Hair follicle dermal papilla cell (primary cell): ENCODE measurements around the gene ZNF594. TPM values are rescaled to one million over a fixed set of nuclear protein-coding genes. Genes with fewer than 3 reads are reported as not detected.

Experiments used
- total RNA-seq: library from RNA; depleted of rRNA; stranded (reverse); fragments of >200 nt; gene quantifications from 2 replicates; pipeline ENCODE4 v1.2.3, GENCODE V29; 2012

The ZNF594 gene
- 7.5 and 9.6 TPM in 2 replicates for total RNA-seq

DNA sequence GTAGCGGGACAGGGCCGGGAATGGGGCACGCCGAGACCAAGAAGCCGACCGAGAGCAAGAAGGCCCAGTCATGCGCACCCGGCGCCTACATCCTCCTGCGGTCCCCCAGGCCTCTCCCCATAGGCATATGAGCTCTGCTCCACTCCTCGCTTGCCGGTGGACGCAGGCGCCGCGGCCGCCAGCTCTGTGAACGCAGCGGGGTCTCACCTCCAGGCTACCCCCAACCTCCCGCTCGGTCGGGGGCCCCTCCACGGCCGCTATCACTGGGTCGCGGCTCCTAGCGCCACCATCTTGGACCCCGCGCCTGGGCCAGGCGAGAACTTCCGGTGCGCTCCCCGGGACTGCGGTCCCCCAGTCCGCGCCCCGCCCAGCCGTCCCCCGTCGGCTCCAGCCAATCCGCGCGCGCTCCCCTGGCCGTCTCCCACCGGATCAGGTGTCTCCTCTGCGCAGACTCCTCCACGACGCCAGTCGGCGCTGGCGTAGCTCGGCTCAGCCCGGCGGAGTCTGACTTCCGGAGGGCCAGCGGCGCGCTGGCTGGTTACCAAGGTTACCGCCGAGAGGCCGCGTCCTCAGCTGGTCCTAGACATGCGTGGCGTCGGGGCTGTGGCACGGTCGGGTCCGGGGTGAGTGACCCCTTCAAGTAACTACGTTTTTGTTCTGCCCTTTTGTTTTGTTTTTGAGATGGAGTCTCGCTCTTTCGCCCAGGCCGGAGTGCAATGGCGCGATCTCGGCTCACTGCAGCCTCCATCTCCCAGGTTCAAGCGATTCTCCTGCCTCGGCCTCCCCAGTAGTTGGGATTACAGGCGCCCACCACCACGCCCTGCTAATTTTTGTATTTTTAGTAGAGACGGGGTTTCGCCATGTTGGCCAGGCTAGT is at the start of gene ZNF594:
Gene ZNF594, minus strand, starts transcription at position 328 of the 877 bp plus-strand sequence. CDS start 7,612 bp downstream, outside the sequence.

DNA sequence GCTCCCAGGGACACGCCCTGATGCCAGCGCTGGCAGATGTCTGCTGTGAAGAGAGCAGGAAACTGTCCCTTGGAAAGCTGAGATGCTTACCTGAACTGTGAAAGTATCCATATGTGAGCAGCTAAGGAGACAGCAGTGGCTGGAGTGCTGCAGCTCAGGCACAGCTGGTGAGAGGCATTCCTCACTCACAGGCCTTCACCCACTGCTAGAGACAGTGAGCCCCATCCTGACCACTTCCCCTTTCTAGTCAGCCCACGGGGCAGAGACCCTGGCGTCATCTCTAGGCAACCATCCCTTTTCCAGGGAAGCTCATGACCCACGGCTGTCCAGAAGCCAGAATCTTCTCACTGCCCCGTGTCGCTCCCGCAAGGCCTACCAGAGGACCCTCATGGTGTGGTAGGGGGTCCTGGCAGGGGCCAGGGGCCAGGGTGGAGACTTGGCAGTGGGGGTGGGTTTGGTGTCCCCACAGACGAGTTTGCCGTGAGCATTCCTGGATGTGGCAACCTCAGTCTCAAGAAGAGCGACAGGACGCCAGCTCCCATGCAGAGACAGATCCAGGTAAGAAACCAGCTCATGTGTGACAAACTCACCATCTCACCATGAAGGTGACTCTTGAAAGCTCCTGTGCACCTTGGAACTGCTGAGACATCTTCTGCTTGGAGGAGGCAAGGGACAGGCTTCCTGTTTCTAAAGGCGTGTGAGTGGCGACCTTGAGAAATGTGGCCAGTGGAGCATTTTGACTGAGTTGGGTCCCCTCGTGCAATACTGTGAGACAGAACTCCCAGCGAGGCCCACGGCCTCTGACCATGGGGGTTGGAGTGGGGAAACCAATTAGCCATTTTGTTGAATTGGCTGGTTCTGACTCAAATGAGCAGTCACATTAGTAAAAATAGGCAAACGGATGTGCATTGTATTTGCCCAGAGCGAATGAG is 43.2 kb upstream of the ZNF594 start, which contains the start of gene SCIMP:
Gene SCIMP, minus strand, starts transcription at position 216 of the 932 bp plus-strand sequence. Its CDS starts 105 bp downstream, at position 111.

Other genes starting within 250 kb of the ZNF594 start
- 321 and 412 TPM in 2 replicates for gene PFN1, start 243.3 kb downstream of the ZNF594 start, total RNA-seq
- 0.81 and 3.6 TPM in 2 replicates for gene ENO3, start 240.7 kb downstream of the ZNF594 start, total RNA-seq
- gene SPAG7, start 224.1 kb downstream of the ZNF594 start, total RNA-seq, result 23.6 and 30.2 TPM in 2 replicates
- 12.3 and 17.7 TPM in 2 replicates for gene CAMTA2, start 204.2 kb downstream of the ZNF594 start, total RNA-seq
- gene INCA1, start 194.3 kb downstream of the ZNF594 start, total RNA-seq, result 0.32 and 0.85 TPM in 2 replicates
- 62.3 and 82.3 TPM in 2 replicates for gene KIF1C, start 193.9 kb downstream of the ZNF594 start, total RNA-seq
- gene SLC52A1, start 156.4 kb downstream of the ZNF594 start, total RNA-seq, result 0.32 and 0.36 TPM in 2 replicates
- gene ZFP3, start 113.4 kb downstream of the ZNF594 start, total RNA-seq, result 2.7 and 3.1 TPM in 2 replicates
- 4.2 and 4.3 TPM in 2 replicates for gene ZNF232, start 80.0 kb downstream of the ZNF594 start, total RNA-seq
- not detected in 2 replicates for gene USP6, start 75.8 kb downstream of the ZNF594 start, total RNA-seq
- not detected in 2 replicates for gene SCIMP, start 43.0 kb upstream of the ZNF594 start, total RNA-seq
- 48.8 and 49.9 TPM in 2 replicates for gene RABEP1, start 90.4 kb upstream of the ZNF594 start, total RNA-seq
- 41.4 and 57.3 TPM in 2 replicates for gene NUP88, start 227.8 kb upstream of the ZNF594 start, total RNA-seq
- gene RPAIN, start 228.3 kb upstream of the ZNF594 start, total RNA-seq, result 19.1 and 20.0 TPM in 2 replicates
- 77.1 and 90.7 TPM in 2 replicates for gene C1QBP, start 247.3 kb upstream of the ZNF594 start, total RNA-seq